DND-41 (cell line): Measurements from ENCODE around the gene CRK.

ENCODE experiments used
- ATAC-seq: fragments of 200-7000 bp; cut with Tn5 transposase; 3 replicates; pipeline ENCODE4 v1.9.1; 2021; ENCODE audit warnings: low read depth; ENCODE audit not compliant: insufficient read depth
- DNase-seq: peaks from one replicate; pipeline ENCODE4 v3.0.0-alpha.2; 2020
- H2AFZ ChIP-seq: 2 replicates; pipeline ENCODE4 v1.6.0; 2012; ENCODE audit warnings: low read depth, low read length
- H3K27ac ChIP-seq: 2 replicates; pipeline ENCODE4 v1.5.1; 2012; ENCODE audit warnings: low read length, inconsistent platforms
- H3K27me3 ChIP-seq: fragments of 200-600 bp; sonication (generic); 2 replicates; pipeline ENCODE4 v1.6.0; 2012; ENCODE audit warnings: low read length, mild to moderate bottlenecking, inconsistent platforms; ENCODE audit not compliant: insufficient read depth, poor library complexity
- H3K36me3 ChIP-seq: 2 replicates; pipeline ENCODE4 v1.5.1; 2012; ENCODE audit warnings: low read length, inconsistent platforms; ENCODE audit not compliant: insufficient read depth
- H3K4me1 ChIP-seq: 2 replicates; pipeline ENCODE4 v1.5.1; 2012; ENCODE audit warnings: mild to moderate bottlenecking, low read length; ENCODE audit not compliant: insufficient read depth
- H3K4me2 ChIP-seq: 2 replicates; pipeline ENCODE4 v1.6.0; 2012; ENCODE audit warnings: mild to moderate bottlenecking, moderate library complexity, low read length, inconsistent platforms; ENCODE audit not compliant: insufficient read depth
- H3K4me3 ChIP-seq, 2 experiments: fragments of 200-600 bp in 1 of 2; shearing (Covaris generic) in 1 of 2; 2 replicates each; pipeline ENCODE4 v1.5.1; 2012 to 2016; ENCODE audit warnings: inconsistent platforms in 2 of 2, low read length in 2 of 2, mild to moderate bottlenecking in 2 of 2, low read depth in 1 of 2, moderate library complexity in 1 of 2
- H3K79me2 ChIP-seq: 2 replicates; pipeline ENCODE4 v1.6.0; 2012; ENCODE audit warnings: low read length, inconsistent platforms; ENCODE audit not compliant: insufficient read depth
- H3K9ac ChIP-seq: 2 replicates; pipeline ENCODE4 v1.6.0; 2012; ENCODE audit warnings: low read depth, mild to moderate bottlenecking, inconsistent platforms, low read length, moderate library complexity
- H3K9me3 ChIP-seq: 2 replicates; pipeline ENCODE4 v1.5.1; 2012; ENCODE audit warnings: low read length, moderate library complexity, mild to moderate bottlenecking, inconsistent platforms; ENCODE audit not compliant: insufficient read depth, severe bottlenecking
- H4K20me1 ChIP-seq: 2 replicates; pipeline ENCODE4 v1.6.0; 2012; ENCODE audit warnings: low read length; ENCODE audit not compliant: insufficient read depth
- CTCF ChIP-seq: IDR thresholded peaks from 2 replicates; pipeline ENCODE4 v1.5.1; 2012; ENCODE audit warnings: borderline replicate concordance, low read length, moderate library complexity, mild to moderate bottlenecking; ENCODE audit not compliant: poor library complexity, severe bottlenecking; ENCODE audit errors: extremely low read depth
- EZH2 ChIP-seq: IDR thresholded peaks from 3 replicates; pipeline ENCODE4 v1.6.1; 2012; ENCODE audit warnings: borderline replicate concordance, low read depth, mild to moderate bottlenecking, moderate library complexity, low read length, inconsistent platforms; ENCODE audit not compliant: severe bottlenecking

The CRK gene

GRCh38 chr17:1434150-1434549 is 21.9 kb downstream of the CRK start:
- DNase-seq: no peak
- Histone ChIP-seq H2AFZ (no peak overlapping the region), H3K4me3 (no peak overlapping the region), H3K79me2 (peaks cover 94% of the 10 kb centered on the region), H3K9me3 (no peaks in the 10 kb centered on the region), H3K27me3 (no peaks in the 10 kb centered on the region), H3K4me2 (no peak overlapping the region), H3K9ac (no peak overlapping the region), H3K36me3 (peaks cover 69% of the 10 kb centered on the region), H4K20me1 (peaks cover 41% of the 10 kb centered on the region), H3K4me1 (no peaks in the 10 kb centered on the region), H3K27ac (no peak overlapping the region)
- TF ChIP-seq EZH2: no peak
- no peak for TF ChIP-seq CTCF
- no peak for ATAC-seq

- Histone ChIP-seq H3K9ac (no peak overlapping the region), H3K36me3 (peaks cover 70% of the 10 kb centered on the region), H3K4me3 (no peak overlapping the region), H2AFZ (no peak overlapping the region), H3K9me3 (no peaks in the 10 kb centered on the region), H3K79me2 (peaks cover 86% of the 10 kb centered on the region), H3K4me2 (no peak overlapping the region), H4K20me1 (peaks cover 28% of the 10 kb centered on the region; the same call in 1 of the 2 replicates), H3K27ac (no peak overlapping the region), H3K27me3 (no peaks in the 10 kb centered on the region), H3K4me1 (no peaks in the 10 kb centered on the region)
- DNase-seq: no peak
- TF ChIP-seq EZH2 (no peak), CTCF (no peak)
- no peak for ATAC-seq
These were observed 24.4 kb downstream of the CRK start for GRCh38 chr17:1431631-1432104.

- H3K79me2 ChIP-seq: peaks cover 44% of the 10 kb centered on the region
- H3K4me2 ChIP-seq: no peak overlapping the region
- H3K36me3 ChIP-seq: peaks cover 66% of the 10 kb centered on the region
- H3K9ac ChIP-seq: no peak overlapping the region
- DNase-seq (no peak), ATAC-seq (no peak)
- no peak overlapping the region for H3K4me3 ChIP-seq
- no peaks in the 10 kb centered on the region for H3K27me3 ChIP-seq
- H3K4me1 ChIP-seq: no peaks in the 10 kb centered on the region
- no peak overlapping the region for H3K27ac ChIP-seq
- H4K20me1 ChIP-seq: peaks cover 19% of the 10 kb centered on the region
- no peaks in the 10 kb centered on the region for H3K9me3 ChIP-seq
- H2AFZ ChIP-seq: no peak overlapping the region
- no peak for TF ChIP-seq CTCF
- no peak for TF ChIP-seq EZH2
These were observed 32.4 kb downstream of the CRK start for GRCh38 chr17:1423456-1424135.
